Heart left ventricle (tissue), 16 donors: ENCODE measurements around the gene SLC26A9. TPM values are rescaled to one million over a fixed set of nuclear protein-coding genes. Genes with fewer than 3 reads are reported as not detected.

Source experiments
- ATAC-seq, 4 donors: fragments of 200-7000 bp; cut with Tn5 transposase; one replicate each; pipeline ENCODE4 v1.9.1; 2020 to 2022; ENCODE audit warnings: moderate library complexity in 4 of 4, mild to moderate bottlenecking in 3 of 4, moderate number of reproducible peaks in 1 of 4
- DNase-seq, 5 donors: peaks; one replicate each; pipeline ENCODE4 v3.0.0-alpha.2; 2020
- H3K27ac ChIP-seq, 12 donors: fragments of 200-600 bp; sonication (generic) in 4 of 12; one replicate each; pipeline versions ENCODE4 v1.5.0 to v1.8.0; 2016 to 2022; ENCODE audit warnings: mild to moderate bottlenecking in 2 of 12
- H3K27me3 ChIP-seq, 9 donors: fragments of 200-600 bp; sonication (generic) in 2 of 9; one replicate each; pipeline versions ENCODE4 v1.5.1 to v1.8.0; 2016 to 2022; ENCODE audit warnings: mild to moderate bottlenecking in 3 of 9
- H3K36me3 ChIP-seq, 9 donors: fragments of 200-600 bp; sonication (generic) in 2 of 9; one replicate each; pipeline versions ENCODE4 v1.5.0 to v1.8.0; 2018 to 2022; ENCODE audit warnings: mild to moderate bottlenecking in 2 of 9
- H3K4me1 ChIP-seq, 12 donors: fragments of 200-600 bp; sonication (generic) in 4 of 12; one replicate each; pipeline versions ENCODE4 v1.5.0 to v1.8.0; 2016 to 2022; ENCODE audit warnings: mild to moderate bottlenecking in 3 of 12
- H3K4me3 ChIP-seq, 12 donors: fragments of 200-600 bp; sonication (generic) in 4 of 12; one replicate each; pipeline versions ENCODE4 v1.5.0 to v1.8.0; 2017 to 2022; ENCODE audit warnings: mild to moderate bottlenecking in 9 of 12, moderate library complexity in 4 of 12
- H3K9me3 ChIP-seq, 12 donors: fragments of 200-600 bp; sonication (generic) in 4 of 12; one replicate each; pipeline versions ENCODE4 v1.5.0 to v1.8.0; 2016 to 2022; ENCODE audit warnings: mild to moderate bottlenecking in 1 of 12
- CTCF ChIP-seq, 12 donors: fragments of 200-600 bp; sonication (generic) in 4 of 12; IDR thresholded peaks; one replicate each; pipeline versions ENCODE4 v1.5.0 to v1.8.0; 2018 to 2022; ENCODE audit warnings: antibody characterized with exemption in 12 of 12, mild to moderate bottlenecking in 5 of 12
- POLR2A ChIP-seq, 2 donors: fragments of 450-650 bp; IDR thresholded peaks; one replicate each; pipeline ENCODE4 v1.6.1; 2017; ENCODE audit warnings: antibody characterized with exemption in 2 of 2, mild to moderate bottlenecking in 2 of 2, moderate library complexity in 2 of 2
- WGBS, 4 donors: extraction: QIAGEN DNeasy Blood & Tissue Kit in 2 of 4; methylation state at CpG; one replicate each; pipeline versions ENCODE4 v1.1.5 to v1.1.7; 2013 to 2018; 5-methylcytosine and 5-hydroxymethylcytosine counted together
- intact Hi-C, 10 donors: fragments of 100-400 bp; cut with DNase I; formaldehyde crosslinking; loops; one replicate each; pipeline versions ENCODE4 v1.11.1 to v1.14.2; 2022
- polyA plus RNA-seq, 2 donors: library from polyadenylated mRNA; stranded (reverse); fragments of 200-250 nt; gene quantifications; one replicate each; pipeline ENCODE4 v1.2.3, GENCODE V29; 2013
- total RNA-seq, 9 donors: library from RNA; depleted of rRNA in 2 of 9; stranded (reverse); fragments of >200 nt in 2 of 9; fragmentation: NEBNext Ultra II Directional in 3 of 9; extraction: Animal tissue kit (Norgen Biotek cat#: 25700) in 3 of 9; gene quantifications; one replicate each; pipeline versions ENCODE4 v1.1.0 to v1.2.4, GENCODE V29; 2016 to 2023
- donor health status: ischemic (EF 13 %, LVEDD 7.1; RV severe dilation, severe dysfunction).
- donor health status: healthy with polysubstance abuse.
- donor health status: DM: no; HTN: yes; CAD: no.
- donor health status: DM: no; HTN: no; CAD: no.
- donor health status: ischemic (EF 25% LVEDD 6.9; RV normal size, moderate dysfunction).
- donor health status: ischemic (EF 25% LVEDD 5.7; RV mildly dilated, moderate dysfunction).
- donor health status: healthy.
- donor health status: DM: yes; HTN: yes; CAD: no.
- donor health status: ischemic (EF 35%, LVEDD 5.7; RV mildly dilated, moderate dysfunction).
- donor health status: nonischemic (EF 11% LVEDD 7.7; RV severe dilation, severe dysfunction).
- donor health status: DM: yes; HTN: yes; CAD: no.
- donor health status: PGD.
- donor health status: ischemic (EF 29% LVEDD 5.4; RV normal size, mild dysfunction).
- donor health status: nonischemic (EF 23%, LVEDD 6.1; RV moderate dilation, normal function).

SLC26A9 gene
- total and polyA plus RNA-seq, 11 donors: 4.1 to 39.6 (median 11.0) TPM

GRCh38 chr1:205963352-205964155 is 20.3 kb upstream of the SLC26A9 start:
- no peak for TF ChIP-seq POLR2A (IDR thresholded peaks at IDR 0.05)
- no peaks in the 10 kb centered on the region for H3K27me3 ChIP-seq
- intact Hi-C loops: loop anchor here in 2 of 10 donors (5.0 kb wide), 1 partner anchor 36 kb away; no protein-coding TSS in a partner anchor
- DNase-seq: no peak
- no peak overlapping the region for H3K4me3 ChIP-seq
- 86 to 95% (median 92%) methylated on average over 13 to 16 of the region's 16 CpGs for WGBS, 4 donors
- no peaks in the 10 kb centered on the region for H3K36me3 ChIP-seq
- no peak for ATAC-seq
- H3K9me3 ChIP-seq: no peaks in the 10 kb centered on the region
- H3K27ac ChIP-seq: no peak overlapping the region
- peaks cover 0 to 27% (median 16%) of the 10 kb centered on the region in 12 donors for H3K4me1 ChIP-seq

- Histone ChIP-seq H3K4me1 (peaks cover 0 to 27% (median 16%) of the 10 kb centered on the region in 12 donors), H3K4me3 (no peak overlapping the region), H3K27me3 (no peaks in the 10 kb centered on the region), H3K36me3 (no peaks in the 10 kb centered on the region), H3K27ac (peak overlapping the region in 1 of 12 donors; percentile 25), H3K9me3 (no peaks in the 10 kb centered on the region)
- TF ChIP-seq POLR2A (IDR thresholded peaks at IDR 0.05): no peak
- TF ChIP-seq CTCF (IDR thresholded peaks at IDR 0.05): no peak
- DNase-seq (no peak), ATAC-seq (no peak)
- intact Hi-C loops: loop anchor here in 2 of 10 donors (5.0 kb wide), 1 partner anchor 36 kb away; no protein-coding TSS in a partner anchor
- 74 to 90% (median 79%) methylated on average over 4 to 6 of the region's 6 CpGs for WGBS, 4 donors
Observed at GRCh38 chr1:205962821-205963221, 19.6 kb upstream of the SLC26A9 start.

GRCh38 chr1:205961991-205962820 is 18.9 kb upstream of the SLC26A9 start:
- Histone ChIP-seq H3K27ac (peak overlapping the region in 1 of 12 donors; percentile 25), H3K4me3 (no peak overlapping the region), H3K4me1 (peaks cover 0 to 27% (median 16%) of the 10 kb centered on the region in 12 donors), H3K36me3 (no peaks in the 10 kb centered on the region), H3K9me3 (no peaks in the 10 kb centered on the region), H3K27me3 (no peaks in the 10 kb centered on the region)
- intact Hi-C loops: loop anchor here in 2 of 10 donors (5.0 kb wide), 1 partner anchor 35 kb away; no protein-coding TSS in a partner anchor
- peak in 1 of 5 donors; percentile 38 for DNase-seq
- TF ChIP-seq CTCF (IDR thresholded peaks at IDR 0.05): no peak
- no peak for TF ChIP-seq POLR2A (IDR thresholded peaks at IDR 0.05)
- WGBS, 4 donors: 30 to 48% (median 37%) methylated on average over 9 of the region's 9 CpGs
- peak in 1 of 4 donors; percentile 25 for ATAC-seq

GRCh38 chr1:205961405-205961804 is 18.1 kb upstream of the SLC26A9 start:
- DNase-seq (peak in 1 of 5 donors; percentile 30), ATAC-seq (peak in 3 of 4 donors; percentile 27 to 69 (median 33))
- peak overlapping the region in 1 of 12 donors; percentile 25 for H3K27ac ChIP-seq
- TF ChIP-seq POLR2A (IDR thresholded peaks at IDR 0.05) (no peak), CTCF (IDR thresholded peaks at IDR 0.05) (no peak)
- 21 to 63% (median 28%) methylated on average over 2 of the region's 2 CpGs for WGBS, 4 donors
- no peaks in the 10 kb centered on the region for H3K9me3 ChIP-seq
- intact Hi-C loops: loop anchor here in 2 of 10 donors (5.0 kb wide), 1 partner anchor 34 kb away; no protein-coding TSS in a partner anchor
- no peaks in the 10 kb centered on the region for H3K27me3 ChIP-seq
- H3K4me1 ChIP-seq: peaks cover 0 to 27% (median 16%) of the 10 kb centered on the region in 12 donors
- no peaks in the 10 kb centered on the region for H3K36me3 ChIP-seq
- H3K4me3 ChIP-seq: no peak overlapping the region
